K562 (cell line): ENCODE results near the gene FAM174B. TPM values are rescaled to one million over a fixed set of nuclear protein-coding genes. Genes with fewer than 3 reads are reported as not detected.

Experiments
- ATAC-seq: fragments of 200-7000 bp; cut with Tn5 transposase; 3 replicates; pipeline ENCODE4 v1.9.1; 2020; ENCODE audit warnings: moderate library complexity
- BruUV-seq: library from RNA; stranded (reverse); fragments of 400-500 nt; replicated peaks from 2 replicates; lab custom pipeline; 2021; lab: Mats Ljungman, UMichigan
- CTCF ChIA-PET: fragments of 300-600 bp; formaldehyde crosslinking; extraction: SDS; loops from one replicate; lab custom pipeline; 2021; ENCODE audit warnings: low intra/inter-chr PET ratio; lab: Yijun Ruan, JAX
- POLR2A ChIA-PET: fragments of 300-600, 350-650 bp; sonication (Branson Sonifier 250); formaldehyde crosslinking; extraction: SDS; loops from one replicate; lab custom pipeline; 2021; ENCODE audit warnings: antibody characterized with exemption, inconsistent platforms; lab: Yijun Ruan, JAX
- DNase-seq, 4 experiments: peaks; one replicate each; pipeline versions ENCODE4 v3.0.0 to v3.0.0-alpha.2; 2011 to 2018; ENCODE audit warnings: low spot score in 3 of 4, mixed read lengths in 3 of 4; ENCODE audit errors: extremely low read depth in 1 of 4
- FAIRE-seq: peaks from 2 replicates; lab custom pipeline; 2011; peaks lifted over from hg19 to GRCh38; lab: Jason Lieb, UNC
- H2AFZ ChIP-seq: 2 replicates; pipeline ENCODE4 v1.6.0; 2011; ENCODE audit warnings: low read depth, low read length, control low read depth, inconsistent platforms
- H3K27ac ChIP-seq: fragments of 200-600 bp; 3 replicates; pipeline ENCODE4 v1.8.0; 2011; ENCODE audit warnings: low read depth, mild to moderate bottlenecking, control low read depth, inconsistent platforms, low read length, moderate library complexity, mixed read lengths; ENCODE audit errors: extremely low read depth
- H3K27me3 ChIP-seq, 2 experiments: fragments of 300-600 bp in 1 of 2; 2 replicates in 1 of 2; 3 replicates in 1 of 2; pipeline versions ENCODE4 v1.6.0 to v1.8.0; 2011; ENCODE audit warnings: inconsistent platforms in 2 of 2, low read length in 2 of 2, mild to moderate bottlenecking in 1 of 2, mixed read lengths in 1 of 2, moderate library complexity in 1 of 2; ENCODE audit not compliant: control insufficient read depth in 2 of 2, insufficient read depth in 2 of 2
- H3K36me3 ChIP-seq: fragments of 300-600 bp; 3 replicates; pipeline ENCODE4 v1.8.0; 2011; ENCODE audit warnings: mild to moderate bottlenecking, low read length, inconsistent platforms; ENCODE audit not compliant: control insufficient read depth, insufficient read depth
- H3K4me1 ChIP-seq, 2 experiments: fragments of 200-600 bp in 1 of 2; replicated peaks in 1 of 2; 2 replicates in 1 of 2; 3 replicates in 1 of 2; pipeline versions ENCODE4 v1.5.1 to v1.8.0; 2011; ENCODE audit warnings: inconsistent platforms in 2 of 2, low read length in 2 of 2, mild to moderate bottlenecking in 1 of 2, mixed read lengths in 1 of 2, moderate library complexity in 1 of 2; ENCODE audit not compliant: control insufficient read depth in 2 of 2, insufficient read depth in 2 of 2
- H3K4me2 ChIP-seq: 2 replicates; pipeline ENCODE4 v1.6.1; 2011; ENCODE audit warnings: low read length, control low read depth, inconsistent platforms, mixed read lengths; ENCODE audit not compliant: insufficient read depth
- H3K4me3 ChIP-seq: fragments of 200-600 bp; sonication (generic), shearing (Covaris generic); 2 replicates; pipeline ENCODE4 v1.5.1; 2016; ENCODE audit warnings: control low read depth, inconsistent platforms
- H3K79me2 ChIP-seq: fragments of 200-600 bp; 3 replicates; pipeline ENCODE4 v1.8.0; 2011; ENCODE audit warnings: low read length, inconsistent platforms; ENCODE audit not compliant: control insufficient read depth, insufficient read depth
- H3K9ac ChIP-seq, 2 experiments: 2 replicates each; pipeline versions ENCODE4 v1.6.0 to v1.6.1; 2011; ENCODE audit warnings: low read depth in 2 of 2, low read length in 2 of 2, control low read depth in 1 of 2, inconsistent platforms in 1 of 2, mild to moderate bottlenecking in 1 of 2, mixed read lengths in 1 of 2; ENCODE audit not compliant: insufficient read depth in 1 of 2
- H3K9me1 ChIP-seq: one replicate; pipeline ENCODE4 v1.6.0; 2011; ENCODE audit warnings: inconsistent platforms, mild to moderate bottlenecking, low read length, moderate library complexity; ENCODE audit not compliant: control insufficient read depth, insufficient read depth
- H3K9me3 ChIP-seq: replicated peaks from 2 replicates; pipeline ENCODE4 v1.5.1; 2011; ENCODE audit warnings: low read depth, low read length, inconsistent platforms; ENCODE audit not compliant: control insufficient read depth, insufficient read depth
- H4K20me1 ChIP-seq: replicated peaks from 2 replicates; pipeline ENCODE4 v1.6.1; 2011; ENCODE audit warnings: low read length, inconsistent platforms, mixed read lengths; ENCODE audit not compliant: control insufficient read depth, insufficient read depth
- NELFE ChIP-seq: IDR thresholded peaks from 2 replicates; pipeline ENCODE4 v1.6.1; 2011; ENCODE audit warnings: mild to moderate bottlenecking; ENCODE audit not compliant: insufficient read depth, insufficient read length
- RBM17 ChIP-seq: fragments of 200-400 bp; formaldehyde crosslinking; IDR thresholded peaks from 2 replicates; pipeline ENCODE4 v1.6.1; 2017; ENCODE audit warnings: low read depth, mild to moderate bottlenecking, low read length, borderline replicate concordance
- RUNX1 ChIP-seq: sonication (generic); IDR thresholded peaks from 2 replicates; pipeline ENCODE4 v1.6.1; 2016; ENCODE audit warnings: antibody characterized with exemption, low read depth
- TEAD1 ChIP-seq, 2 experiments: fragments of 450-650 bp in 1 of 2; sonication (generic) in 1 of 2; formaldehyde crosslinking; IDR thresholded peaks; 2 replicates each; pipeline versions ENCODE4 v1.4.0 to v1.8.0; 2020 to 2022; ENCODE audit warnings: mild to moderate bottlenecking in 2 of 2, missing genetic modification reagents in 1 of 2
- U2AF2 ChIP-seq: fragments of 200-400 bp; formaldehyde crosslinking; optimal IDR thresholded peaks from 2 replicates; pipeline ENCODE3; 2017; ENCODE audit warnings: low read depth, mild to moderate bottlenecking, low read length
- ZBED1 ChIP-seq: IDR thresholded peaks from 2 replicates; pipeline ENCODE4 v1.6.1; 2014
- WGBS: fragments of 100-300 bp; shearing (Covaris generic); methylation state at CpG from one replicate; pipeline ENCODE4 v1.1.6; 2016; ENCODE audit warnings: low coverage, mixed read lengths; ENCODE audit not compliant: insufficient coverage; ENCODE audit errors: missing lambda C conversion rate; 5-methylcytosine and 5-hydroxymethylcytosine counted together
- in situ Hi-C: fragments of 300-500 bp; cut with MboI; formaldehyde crosslinking; loops from 4 replicates; pipeline ENCODE4 v1.15.0; 2018; ENCODE audit warnings: inconsistent platforms, mixed read lengths
- intact Hi-C: fragments of 100-400 bp; cut with micrococcal nuclease; formaldehyde crosslinking; loops from 2 replicates; pipeline ENCODE4 v1.14.2; 2022
- polyA plus RNA-seq, 8 experiments: library from polyadenylated mRNA; depleted of rRNA in 4 of 8; stranded (reverse) in 5 of 8; unstranded in 3 of 8; fragments of >200 nt; fragmentation: Nextera tagmentation in 2 of 8; fragmentation: Illumina TruSeq in 1 of 8; extraction: Ambion mirVana in 2 of 8; extraction: Trizol in 1 of 8; gene quantifications; 2 replicates each; pipeline versions ENCODE4 v1.2.1 to v1.2.3, GENCODE V29; 2011 to 2014; ENCODE audit warnings: inconsistent platforms in 1 of 8, missing spikeins in 1 of 8
- total RNA-seq, 7 experiments: library from RNA; depleted of rRNA in 6 of 7; stranded (reverse); fragments of >200 nt in 6 of 7; fragmentation: Illumina TruSeq in 2 of 7; extraction: Trizol in 2 of 7; gene quantifications; 2 replicates each; pipeline versions ENCODE4 v1.2.1 to v1.2.3, GENCODE V29; 2011 to 2021; ENCODE audit warnings: low replicate concordance in 1 of 7
- TF ChIP-seq, protein P1 (sequence below): fragments of 450-650 bp; IDR thresholded peaks from 2 replicates; pipeline ENCODE4 v1.6.1; 2016
- TF ChIP-seq, protein P2 (sequence below): fragments of 450-650 bp; IDR thresholded peaks from 2 replicates; pipeline ENCODE4 v1.6.1; 2017; ENCODE audit warnings: antibody characterized with exemption, mild to moderate bottlenecking
- TF ChIP-seq, protein P3 (sequence below): fragments of 450-650 bp; formaldehyde crosslinking; IDR thresholded peaks from 2 replicates; pipeline ENCODE4 v1.4.0; 2022; ENCODE audit warnings: missing genetic modification characterization

The FAM174B gene
- total and polyA plus RNA-seq, 9 of the 15 experiments (the other 6 are each of a cell fraction or from before 2014, with no cell fraction given) = 0.39 to 2.7 (median 1.9) TPM; not detected in 1

DNA sequence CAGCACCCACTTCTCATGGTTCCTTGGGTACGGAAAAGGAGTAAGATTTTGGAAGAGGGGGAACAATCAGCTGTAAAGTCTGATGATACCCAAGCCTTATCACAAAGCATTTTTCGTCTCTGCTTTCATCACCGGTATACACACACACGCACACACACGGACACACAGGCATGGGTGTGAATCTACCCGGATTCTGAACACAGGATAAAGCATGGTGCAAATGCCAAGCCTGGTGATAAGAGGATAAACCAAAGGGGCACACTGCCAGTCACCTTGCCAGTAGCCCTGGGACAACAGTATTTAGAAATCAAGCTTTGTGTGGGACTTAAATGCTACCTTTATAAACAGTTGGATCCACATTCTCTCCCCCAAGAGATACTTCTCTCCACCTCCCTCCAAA is 22.2 kb downstream of the FAM174B start (continued):
- TF ChIP-seq TEAD1 (CRISPR knock-in tag; IDR thresholded peaks at IDR 0.05) (no peak), NELFE (no peak), ZBED1 (no peak), U2AF2 (no peak)

DNA sequence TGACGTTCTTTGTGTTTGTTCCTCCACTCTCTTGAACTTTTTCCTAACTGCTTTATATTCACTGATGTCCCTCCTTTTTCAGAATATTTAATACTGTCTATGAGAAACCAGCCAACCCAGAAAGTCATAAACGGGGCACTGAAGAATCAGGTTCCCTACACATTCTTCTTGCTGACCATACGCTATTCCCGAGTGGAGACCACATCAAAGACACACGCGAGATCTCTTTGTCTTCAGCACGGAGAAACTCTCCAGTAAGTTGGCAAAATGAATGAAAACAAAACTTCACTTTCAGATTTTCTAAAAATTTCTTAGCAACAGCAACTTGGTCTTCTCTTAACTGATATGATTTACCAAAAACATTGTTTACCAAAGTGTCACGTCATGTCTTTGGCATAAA is 22.6 kb downstream of the FAM174B start:
- Histone ChIP-seq H3K36me3 (no peaks in the 10 kb centered on the region), H3K79me2 (no peaks in the 10 kb centered on the region), H3K27ac (no peak overlapping the region), H3K9me3 (no peaks in the 10 kb centered on the region), H3K27me3 (peaks cover 7 to 43% of the 10 kb centered on the region in 2 experiments; a peak in 4 of 5 replicates), H2AFZ (no peak overlapping the region), H3K9me1 (no peaks in the 10 kb centered on the region), H3K4me3 (no peak overlapping the region), H3K4me1 (peaks cover 4% of the 10 kb centered on the region in 2 experiments; a peak in 4 of 5 replicates), H4K20me1 (no peaks in the 10 kb centered on the region), H3K4me2 (no peak overlapping the region), H3K9ac (no peak overlapping the region)
- no peak for ATAC-seq
- no TSS peak for BruUV-seq
- TF ChIP-seq RBM17 (no peak), RUNX1 (no peak)
- TF ChIP-seq, protein P1, sequence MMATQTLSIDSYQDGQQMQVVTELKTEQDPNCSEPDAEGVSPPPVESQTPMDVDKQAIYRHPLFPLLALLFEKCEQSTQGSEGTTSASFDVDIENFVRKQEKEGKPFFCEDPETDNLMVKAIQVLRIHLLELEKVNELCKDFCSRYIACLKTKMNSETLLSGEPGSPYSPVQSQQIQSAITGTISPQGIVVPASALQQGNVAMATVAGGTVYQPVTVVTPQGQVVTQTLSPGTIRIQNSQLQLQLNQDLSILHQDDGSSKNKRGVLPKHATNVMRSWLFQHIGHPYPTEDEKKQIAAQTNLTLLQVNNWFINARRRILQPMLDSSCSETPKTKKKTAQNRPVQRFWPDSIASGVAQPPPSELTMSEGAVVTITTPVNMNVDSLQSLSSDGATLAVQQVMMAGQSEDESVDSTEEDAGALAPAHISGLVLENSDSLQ = no peak
- TF ChIP-seq, protein P2, sequence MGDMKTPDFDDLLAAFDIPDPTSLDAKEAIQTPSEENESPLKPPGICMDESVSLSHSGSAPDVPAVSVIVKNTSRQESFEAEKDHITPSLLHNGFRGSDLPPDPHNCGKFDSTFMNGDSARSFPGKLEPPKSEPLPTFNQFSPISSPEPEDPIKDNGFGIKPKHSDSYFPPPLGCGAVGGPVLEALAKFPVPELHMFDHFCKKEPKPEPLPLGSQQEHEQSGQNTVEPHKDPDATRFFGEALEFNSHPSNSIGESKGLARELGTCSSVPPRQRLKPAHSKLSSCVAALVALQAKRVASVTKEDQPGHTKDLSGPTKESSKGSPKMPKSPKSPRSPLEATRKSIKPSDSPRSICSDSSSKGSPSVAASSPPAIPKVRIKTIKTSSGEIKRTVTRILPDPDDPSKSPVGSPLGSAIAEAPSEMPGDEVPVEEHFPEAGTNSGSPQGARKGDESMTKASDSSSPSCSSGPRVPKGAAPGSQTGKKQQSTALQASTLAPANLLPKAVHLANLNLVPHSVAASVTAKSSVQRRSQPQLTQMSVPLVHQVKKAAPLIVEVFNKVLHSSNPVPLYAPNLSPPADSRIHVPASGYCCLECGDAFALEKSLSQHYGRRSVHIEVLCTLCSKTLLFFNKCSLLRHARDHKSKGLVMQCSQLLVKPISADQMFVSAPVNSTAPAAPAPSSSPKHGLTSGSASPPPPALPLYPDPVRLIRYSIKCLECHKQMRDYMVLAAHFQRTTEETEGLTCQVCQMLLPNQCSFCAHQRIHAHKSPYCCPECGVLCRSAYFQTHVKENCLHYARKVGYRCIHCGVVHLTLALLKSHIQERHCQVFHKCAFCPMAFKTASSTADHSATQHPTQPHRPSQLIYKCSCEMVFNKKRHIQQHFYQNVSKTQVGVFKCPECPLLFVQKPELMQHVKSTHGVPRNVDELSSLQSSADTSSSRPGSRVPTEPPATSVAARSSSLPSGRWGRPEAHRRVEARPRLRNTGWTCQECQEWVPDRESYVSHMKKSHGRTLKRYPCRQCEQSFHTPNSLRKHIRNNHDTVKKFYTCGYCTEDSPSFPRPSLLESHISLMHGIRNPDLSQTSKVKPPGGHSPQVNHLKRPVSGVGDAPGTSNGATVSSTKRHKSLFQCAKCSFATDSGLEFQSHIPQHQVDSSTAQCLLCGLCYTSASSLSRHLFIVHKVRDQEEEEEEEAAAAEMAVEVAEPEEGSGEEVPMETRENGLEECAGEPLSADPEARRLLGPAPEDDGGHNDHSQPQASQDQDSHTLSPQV = no peak
- TF ChIP-seq, protein P3, sequence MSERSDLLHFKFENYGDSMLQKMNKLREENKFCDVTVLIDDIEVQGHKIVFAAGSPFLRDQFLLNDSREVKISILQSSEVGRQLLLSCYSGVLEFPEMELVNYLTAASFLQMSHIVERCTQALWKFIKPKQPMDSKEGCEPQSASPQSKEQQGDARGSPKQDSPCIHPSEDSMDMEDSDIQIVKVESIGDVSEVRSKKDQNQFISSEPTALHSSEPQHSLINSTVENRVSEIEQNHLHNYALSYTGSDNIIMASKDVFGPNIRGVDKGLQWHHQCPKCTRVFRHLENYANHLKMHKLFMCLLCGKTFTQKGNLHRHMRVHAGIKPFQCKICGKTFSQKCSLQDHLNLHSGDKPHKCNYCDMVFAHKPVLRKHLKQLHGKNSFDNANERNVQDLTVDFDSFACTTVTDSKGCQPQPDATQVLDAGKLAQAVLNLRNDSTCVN (CRISPR knock-in tag) = no peak
- WGBS = 0% methylated on average over 8 of the region's 8 CpGs
- in situ Hi-C loops = no loop called here
- intact Hi-C loops = no loop called here
- DNase-seq = no peak
- POLR2A ChIA-PET = interaction anchor here (1.0 kb wide), 1 partner anchor 9 kb away, joined by 3 read pairs; no protein-coding TSS in a partner anchor
- CTCF ChIA-PET = interaction anchor here (1.8 kb wide), 1 partner anchor 51 kb away, joined by 8 read pairs; no protein-coding TSS in a partner anchor
- FAIRE-seq = no peak
